Mesendoderm (in vitro differentiated cells): ENCODE measurements around the gene KIF16B.

Experiments used
- DNase-seq: peaks from one replicate; pipeline ENCODE4 v3.0.0; 2013
- H2AK5ac ChIP-seq: 2 replicates; pipeline ENCODE4 v1.6.1; 2013; ENCODE audit warnings: low read length, inconsistent platforms
- H2BK120ac ChIP-seq: 2 replicates; pipeline ENCODE4 v1.6.1; 2013; ENCODE audit warnings: low read depth, mild to moderate bottlenecking, low read length, moderate library complexity, mixed read lengths
- H2BK15ac ChIP-seq: replicated peaks from 2 replicates; pipeline ENCODE4 v1.6.1; 2013; ENCODE audit warnings: low read depth, mild to moderate bottlenecking, moderate library complexity
- H2BK5ac ChIP-seq: 2 replicates; pipeline ENCODE4 v1.6.1; 2013; ENCODE audit warnings: low read length, inconsistent platforms
- H3K18ac ChIP-seq: 2 replicates; pipeline ENCODE4 v1.6.1; 2013; ENCODE audit warnings: mild to moderate bottlenecking, low read length, mixed read lengths
- H3K23ac ChIP-seq: one replicate; pipeline ENCODE4 v1.6.1; 2013; ENCODE audit warnings: low read length
- H3K27ac ChIP-seq: 2 replicates; pipeline ENCODE4 v1.5.1; 2013; ENCODE audit warnings: low read depth, mild to moderate bottlenecking, inconsistent platforms, low read length, moderate library complexity
- H3K27me3 ChIP-seq: 2 replicates; pipeline ENCODE4 v1.6.1; 2013; ENCODE audit warnings: low read length, control low read depth, mild to moderate bottlenecking, inconsistent platforms; ENCODE audit not compliant: insufficient read depth, poor library complexity
- H3K36me3 ChIP-seq: 2 replicates; pipeline ENCODE4 v1.6.1; 2013; ENCODE audit warnings: low read length, inconsistent platforms; ENCODE audit not compliant: control insufficient read depth, insufficient read depth
- H3K4ac ChIP-seq: one replicate; pipeline ENCODE4 v1.6.1; 2013; ENCODE audit warnings: low read depth, mild to moderate bottlenecking, low read length, moderate library complexity
- H3K4me1 ChIP-seq: 2 replicates; pipeline ENCODE4 v1.6.1; 2013; ENCODE audit warnings: low read depth, low read length, inconsistent platforms; ENCODE audit not compliant: control insufficient read depth
- H3K4me2 ChIP-seq: 2 replicates; pipeline ENCODE4 v1.6.1; 2013; ENCODE audit warnings: low read length
- H3K4me3 ChIP-seq: 2 replicates; pipeline ENCODE4 v1.5.1; 2013; ENCODE audit warnings: mild to moderate bottlenecking, low read length
- H3K56ac ChIP-seq: one replicate; pipeline ENCODE4 v1.6.1; 2013; ENCODE audit warnings: low read length
- H3K79me1 ChIP-seq: 2 replicates; pipeline ENCODE4 v1.6.1; 2013; ENCODE audit warnings: low read length, inconsistent platforms
- H3K79me2 ChIP-seq: 2 replicates; pipeline ENCODE4 v1.6.1; 2013; ENCODE audit warnings: mild to moderate bottlenecking, low read length; ENCODE audit not compliant: control insufficient read depth, insufficient read depth
- H3K9ac ChIP-seq: 2 replicates; pipeline ENCODE4 v1.6.1; 2013; ENCODE audit warnings: low read length, inconsistent platforms
- H4K5ac ChIP-seq: one replicate; pipeline ENCODE4 v1.6.1; 2013; ENCODE audit warnings: low read length
- H4K8ac ChIP-seq: one replicate; pipeline ENCODE4 v1.6.1; 2013; ENCODE audit warnings: low read depth, mild to moderate bottlenecking, control low read depth, low read length, moderate library complexity
- WGBS: extraction: QIAGEN DNeasy Blood & Tissue Kit; methylation state at CpG from one replicate; pipeline ENCODE4 v1.1.7; 2013; ENCODE audit warnings: low lambda C conversion rate, missing lambda C conversion rate; ENCODE audit not compliant: insufficient coverage; ENCODE audit errors: extremely low coverage; 5-methylcytosine and 5-hydroxymethylcytosine counted together

The KIF16B gene

GRCh38 chr20:16362642-16363041 lies 210.6 kb downstream of the KIF16B start:
- DNase-seq: no peak
- Histone ChIP-seq H3K23ac (no peak overlapping the region), H3K4me3 (no peak overlapping the region), H3K79me2 (no peaks in the 10 kb centered on the region), H2BK120ac (no peak overlapping the region), H3K56ac (no peak overlapping the region), H4K5ac (no peak overlapping the region), H3K4ac (no peak overlapping the region), H3K79me1 (no peaks in the 10 kb centered on the region), H4K8ac (no peak overlapping the region), H3K36me3 (no peaks in the 10 kb centered on the region), H3K27ac (no peak overlapping the region), H3K18ac (no peak overlapping the region), H2BK5ac (no peak overlapping the region), H3K4me1 (no peaks in the 10 kb centered on the region), H3K27me3 (no peaks in the 10 kb centered on the region), H2BK15ac (no peak overlapping the region), H3K9ac (no peak overlapping the region), H2AK5ac (no peak overlapping the region), H3K4me2 (no peak overlapping the region)
- WGBS: no CpG with 5 or more reads among the region's 1 CpG

- Histone ChIP-seq H2BK120ac (no peak overlapping the region), H3K4ac (no peak overlapping the region), H2BK15ac (no peak overlapping the region), H3K23ac (no peak overlapping the region), H3K4me2 (no peak overlapping the region), H4K8ac (no peak overlapping the region), H3K36me3 (no peaks in the 10 kb centered on the region), H3K79me1 (no peaks in the 10 kb centered on the region), H3K56ac (no peak overlapping the region), H4K5ac (no peak overlapping the region), H3K18ac (no peak overlapping the region), H3K9ac (no peak overlapping the region), H2BK5ac (no peak overlapping the region), H3K4me3 (no peak overlapping the region), H3K79me2 (no peaks in the 10 kb centered on the region), H2AK5ac (no peak overlapping the region), H3K4me1 (no peaks in the 10 kb centered on the region), H3K27ac (no peak overlapping the region), H3K27me3 (no peaks in the 10 kb centered on the region)
- WGBS: no CpG with 5 or more reads among the region's 5 CpGs
- no peak for DNase-seq
These were observed 212.6 kb downstream of the KIF16B start for GRCh38 chr20:16360668-16361067.

GRCh38 chr20:16353417-16353781 lies 219.8 kb downstream of the KIF16B start:
- Histone ChIP-seq H3K18ac (no peak overlapping the region), H3K9ac (no peak overlapping the region), H3K4ac (no peak overlapping the region), H3K27me3 (no peaks in the 10 kb centered on the region), H2BK15ac (no peak overlapping the region), H2BK120ac (no peak overlapping the region), H3K79me2 (no peaks in the 10 kb centered on the region), H3K27ac (no peak overlapping the region), H3K4me1 (no peaks in the 10 kb centered on the region), H3K36me3 (no peaks in the 10 kb centered on the region), H3K56ac (no peak overlapping the region), H3K4me3 (no peak overlapping the region), H2AK5ac (no peak overlapping the region), H4K8ac (no peak overlapping the region), H3K23ac (no peak overlapping the region), H3K4me2 (no peak overlapping the region), H4K5ac (no peak overlapping the region), H2BK5ac (no peak overlapping the region), H3K79me1 (no peaks in the 10 kb centered on the region)
- no peak for DNase-seq
- no CpG with 5 or more reads among the region's 1 CpG for WGBS

GRCh38 chr20:16352751-16353416 lies 220.4 kb downstream of the KIF16B start:
- Histone ChIP-seq H3K9ac (no peak overlapping the region), H3K4me2 (no peak overlapping the region), H3K56ac (no peak overlapping the region), H4K5ac (no peak overlapping the region), H3K79me2 (no peaks in the 10 kb centered on the region), H3K23ac (no peak overlapping the region), H3K36me3 (no peaks in the 10 kb centered on the region), H2AK5ac (no peak overlapping the region), H3K27me3 (no peaks in the 10 kb centered on the region), H3K27ac (no peak overlapping the region), H3K79me1 (no peaks in the 10 kb centered on the region), H2BK120ac (no peak overlapping the region), H3K18ac (no peak overlapping the region), H3K4ac (no peak overlapping the region), H3K4me3 (no peak overlapping the region), H2BK15ac (no peak overlapping the region), H3K4me1 (no peaks in the 10 kb centered on the region), H4K8ac (no peak overlapping the region), H2BK5ac (no peak overlapping the region)
- WGBS: no CpG with 5 or more reads among the region's 5 CpGs
- no peak for DNase-seq

GRCh38 chr20:16352321-16352720 lies 220.9 kb downstream of the KIF16B start:
- no peaks in the 10 kb centered on the region for H3K36me3 ChIP-seq
- H4K5ac ChIP-seq: no peak overlapping the region
- H3K4me1 ChIP-seq: no peaks in the 10 kb centered on the region
- no peak overlapping the region for H2AK5ac ChIP-seq
- H3K4me2 ChIP-seq: no peak overlapping the region
- no peaks in the 10 kb centered on the region for H3K79me2 ChIP-seq
- no peak overlapping the region for H3K4ac ChIP-seq
- H3K9ac ChIP-seq: no peak overlapping the region
- no peak overlapping the region for H2BK5ac ChIP-seq
- H3K79me1 ChIP-seq: no peaks in the 10 kb centered on the region
- H3K27ac ChIP-seq: no peak overlapping the region
- no peak overlapping the region for H3K18ac ChIP-seq
- DNase-seq: no peak
- H4K8ac ChIP-seq: no peak overlapping the region
- H2BK120ac ChIP-seq: no peak overlapping the region
- no peak overlapping the region for H3K4me3 ChIP-seq
- H3K27me3 ChIP-seq: no peaks in the 10 kb centered on the region
- no peak overlapping the region for H3K56ac ChIP-seq
- H2BK15ac ChIP-seq: no peak overlapping the region
- no peak overlapping the region for H3K23ac ChIP-seq
- WGBS: no CpG with 5 or more reads among the region's 4 CpGs

- Histone ChIP-seq H3K56ac (no peak overlapping the region), H3K4ac (no peak overlapping the region), H2BK120ac (no peak overlapping the region), H2AK5ac (no peak overlapping the region), H3K79me1 (no peaks in the 10 kb centered on the region), H4K5ac (no peak overlapping the region), H3K4me3 (no peak overlapping the region), H3K79me2 (no peaks in the 10 kb centered on the region), H3K36me3 (no peaks in the 10 kb centered on the region), H3K23ac (no peak overlapping the region), H3K27me3 (no peaks in the 10 kb centered on the region), H3K9ac (no peak overlapping the region), H4K8ac (no peak overlapping the region), H2BK15ac (no peak overlapping the region), H3K4me1 (no peaks in the 10 kb centered on the region), H3K18ac (no peak overlapping the region), H3K27ac (no peak overlapping the region), H3K4me2 (no peak overlapping the region), H2BK5ac (no peak overlapping the region)
- no peak for DNase-seq
- no CpG with 5 or more reads among the region's 9 CpGs for WGBS
These were observed 221.8 kb downstream of the KIF16B start for GRCh38 chr20:16351415-16351814.
